Epithelial cell of proximal tubule (primary cell): Measurements from ENCODE around the gene CACNA2D1. TPM values are rescaled to one million over a fixed set of nuclear protein-coding genes. Genes with fewer than 3 reads are reported as not detected.

Experiments
- DNase-seq: peaks from one replicate; pipeline ENCODE4 v3.0.0-alpha.2; 2011; ENCODE audit warnings: low read depth
- H3K4me3 ChIP-seq: 2 replicates; pipeline ENCODE4 v1.5.1; 2011; ENCODE audit warnings: low read depth, mild to moderate bottlenecking, low read length
- total RNA-seq: library from RNA; depleted of rRNA; stranded (reverse); fragments of >200 nt; gene quantifications from 2 replicates; pipeline ENCODE4 v1.2.3, GENCODE V29; 2015
- TF ChIP-seq, protein P1 (sequence below): conservative IDR thresholded peaks from 2 replicates; pipeline ENCODE4 v1.5.1; 2012; ENCODE audit warnings: low read depth, mild to moderate bottlenecking, low read length

The CACNA2D1 gene
- total RNA-seq, 1 donor from 2014 or later = 6.1 TPM

DNA sequence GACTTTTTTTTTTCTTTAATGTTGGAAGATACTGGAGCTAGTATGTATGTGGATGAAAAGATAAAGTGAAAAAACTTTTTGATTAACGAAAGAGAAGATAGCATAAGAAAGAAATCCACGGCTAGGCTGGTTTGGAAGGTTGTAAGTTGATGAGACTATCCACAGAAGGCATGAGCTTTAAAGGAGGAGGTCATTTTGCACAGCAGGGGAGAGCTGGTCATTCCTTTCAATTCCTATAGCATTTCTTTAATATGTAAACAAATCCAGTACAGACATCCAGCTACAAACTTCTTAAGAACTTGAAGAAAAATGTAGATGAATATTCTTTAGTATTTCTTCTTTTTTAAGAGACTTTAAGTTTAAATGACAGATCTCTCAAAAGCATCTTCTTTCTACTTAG, 281.3 kb downstream of the CACNA2D1 start:
- TF ChIP-seq, protein P1, sequence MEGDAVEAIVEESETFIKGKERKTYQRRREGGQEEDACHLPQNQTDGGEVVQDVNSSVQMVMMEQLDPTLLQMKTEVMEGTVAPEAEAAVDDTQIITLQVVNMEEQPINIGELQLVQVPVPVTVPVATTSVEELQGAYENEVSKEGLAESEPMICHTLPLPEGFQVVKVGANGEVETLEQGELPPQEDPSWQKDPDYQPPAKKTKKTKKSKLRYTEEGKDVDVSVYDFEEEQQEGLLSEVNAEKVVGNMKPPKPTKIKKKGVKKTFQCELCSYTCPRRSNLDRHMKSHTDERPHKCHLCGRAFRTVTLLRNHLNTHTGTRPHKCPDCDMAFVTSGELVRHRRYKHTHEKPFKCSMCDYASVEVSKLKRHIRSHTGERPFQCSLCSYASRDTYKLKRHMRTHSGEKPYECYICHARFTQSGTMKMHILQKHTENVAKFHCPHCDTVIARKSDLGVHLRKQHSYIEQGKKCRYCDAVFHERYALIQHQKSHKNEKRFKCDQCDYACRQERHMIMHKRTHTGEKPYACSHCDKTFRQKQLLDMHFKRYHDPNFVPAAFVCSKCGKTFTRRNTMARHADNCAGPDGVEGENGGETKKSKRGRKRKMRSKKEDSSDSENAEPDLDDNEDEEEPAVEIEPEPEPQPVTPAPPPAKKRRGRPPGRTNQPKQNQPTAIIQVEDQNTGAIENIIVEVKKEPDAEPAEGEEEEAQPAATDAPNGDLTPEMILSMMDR = no peak
- DNase-seq = no peak
- no peak overlapping the region for H3K4me3 ChIP-seq

- TF ChIP-seq, protein P1 = no peak
- no peak overlapping the region for H3K4me3 ChIP-seq
- no peak for DNase-seq
These were observed 285.2 kb downstream of the CACNA2D1 start for GRCh38 chr7:82158327-82158726.

DNA sequence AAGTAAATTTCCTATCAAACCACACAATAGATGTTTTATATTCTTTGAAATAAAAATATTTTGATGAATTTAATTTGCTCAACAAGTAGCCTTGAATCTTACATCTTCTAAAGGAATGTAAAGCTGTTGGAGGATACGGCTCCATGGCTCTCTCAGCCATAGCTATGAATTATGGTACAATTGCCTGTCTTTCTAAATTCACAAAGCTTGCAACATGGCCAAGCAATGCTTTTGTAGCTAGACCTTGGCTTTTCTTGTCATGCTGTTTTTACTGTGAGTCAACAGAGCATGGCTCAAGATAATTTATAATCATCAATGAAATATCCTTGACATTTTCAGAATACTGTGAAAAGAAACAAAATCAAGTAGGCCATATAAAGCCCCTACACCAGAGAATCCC, 286.7 kb downstream of the CACNA2D1 start:
- TF ChIP-seq, protein P1 = no peak
- no peak overlapping the region for H3K4me3 ChIP-seq
- DNase-seq = no peak

- no peak for DNase-seq
- no peak overlapping the region for H3K4me3 ChIP-seq
- TF ChIP-seq, protein P1 = no peak
These were observed 287.4 kb downstream of the CACNA2D1 start for GRCh38 chr7:82156168-82156567.

DNA sequence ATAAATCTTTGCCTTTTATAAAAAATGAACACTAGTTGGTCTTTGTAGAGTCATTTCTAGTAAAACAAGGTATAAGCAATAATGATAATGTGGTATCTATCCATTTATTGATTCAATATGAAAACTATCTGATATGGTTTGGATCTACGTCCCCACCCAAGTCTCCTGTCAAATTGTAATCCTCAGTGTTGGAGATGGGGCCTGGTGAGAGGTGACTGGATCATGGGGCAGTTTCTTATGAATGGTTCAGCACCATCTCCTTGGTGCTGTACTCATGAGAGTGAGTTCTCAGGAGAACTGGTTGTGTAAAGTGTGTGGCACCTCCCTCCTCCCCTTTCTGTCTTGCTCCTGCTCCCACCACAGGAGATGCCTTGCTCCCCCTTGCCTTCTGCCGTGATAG, 288.8 kb downstream of the CACNA2D1 start:
- no peak overlapping the region for H3K4me3 ChIP-seq
- TF ChIP-seq, protein P1 = no peak
- DNase-seq = no peak

DNA sequence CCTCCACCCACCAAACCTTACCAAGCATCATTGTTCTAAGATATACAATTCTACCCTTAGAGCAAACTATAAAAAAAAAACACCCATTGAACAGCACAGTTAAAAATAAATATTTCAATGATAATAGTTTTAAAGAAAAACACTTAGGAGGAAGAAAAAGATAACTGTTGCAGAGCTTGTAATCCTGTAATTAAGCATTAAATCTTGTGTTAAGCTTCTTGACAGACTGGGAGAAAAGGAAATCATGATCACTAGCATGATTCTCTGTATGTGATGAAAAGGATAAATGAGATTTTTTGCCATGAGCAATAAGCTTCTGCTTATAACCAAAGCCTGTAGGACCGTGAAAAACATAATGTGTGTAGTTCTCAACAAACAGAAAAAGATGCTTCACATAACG, 289.8 kb downstream of the CACNA2D1 start:
- H3K4me3 ChIP-seq = no peak overlapping the region
- DNase-seq = no peak
- TF ChIP-seq, protein P1 = no peak

DNA sequence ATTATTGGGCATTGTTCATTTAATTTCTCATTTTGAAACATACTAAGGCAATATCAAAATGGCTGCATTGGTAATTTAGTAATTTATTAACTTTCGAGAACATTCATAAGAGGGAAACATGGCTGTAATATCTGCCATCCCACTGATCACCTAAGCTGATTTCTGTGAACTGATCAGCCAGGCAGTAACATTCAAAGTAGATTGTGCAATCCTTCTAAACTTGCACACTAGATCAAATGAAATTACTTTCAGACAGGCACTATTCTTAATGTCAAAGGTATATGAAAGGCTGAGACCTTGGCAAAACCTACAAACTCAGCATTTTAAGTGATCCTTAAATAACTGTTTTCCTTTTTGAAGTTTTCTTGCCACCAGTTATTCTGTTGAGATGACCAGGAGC, 290.7 kb downstream of the CACNA2D1 start:
- DNase-seq = no peak
- TF ChIP-seq, protein P1 = no peak
- H3K4me3 ChIP-seq = no peak overlapping the region
